Measurements from ENCODE around the gene RPS6KA3. TPM values are rescaled to one million over a fixed set of nuclear protein-coding genes. Genes with fewer than 3 reads are reported as not detected.

RPS6KA3 gene
- total and polyA plus RNA-seq, 2 of the 8 experiments (the other 6 are each of a cell fraction or from before 2014, with no cell fraction given), result 7.1 to 13.0 TPM

- H3K9me3 ChIP-seq (ENCODE audit: insufficient read depth in 2 of 2, low read depth in 1 of 2, low read length in 1 of 2), result no peaks in the 10 kb centered on the region
- H3K23me2 ChIP-seq (ENCODE audit: low read depth, low read length), result no peaks in the 10 kb centered on the region
- no peak overlapping the region for H2BK15ac ChIP-seq (ENCODE audit: low read length)
- no peak overlapping the region for H3K9ac ChIP-seq (replicated peaks in 1 of 4; ENCODE audit: extremely low read depth in 1 of 4, low read depth in 3 of 4, low read length in 3 of 4)
- H4K20me1 ChIP-seq (replicated peaks in 1 of 2; ENCODE audit: control insufficient read depth in 1 of 2, insufficient read depth in 2 of 2, low read length in 2 of 2), result peaks cover 0 to 3% of the 10 kb centered on the region in 2 experiments
- H2BK5ac ChIP-seq (ENCODE audit: low read depth, low read length), result no peak overlapping the region
- no peak overlapping the region for H2AFZ ChIP-seq (ENCODE audit: low read length)
- H3K14ac ChIP-seq (ENCODE audit: insufficient read length), result no peak overlapping the region
- H2BK12ac ChIP-seq (ENCODE audit: low read depth, low read length), result no peak overlapping the region
- no peak overlapping the region for H3K4me2 ChIP-seq (ENCODE audit: insufficient read depth in 1 of 2, low read depth in 2 of 2, low read length in 2 of 2)
- no peak overlapping the region for H4K91ac ChIP-seq (replicated peaks; ENCODE audit: insufficient read length, low read length)
- H3K4me1 ChIP-seq (replicated peaks in 1 of 4; ENCODE audit: control insufficient read depth in 3 of 4, insufficient read depth in 4 of 4, low read length in 3 of 4), result no peaks in the 10 kb centered on the region
- no peaks in the 10 kb centered on the region; a peak in 1 of 4 replicates for H3K79me2 ChIP-seq (ENCODE audit: control insufficient read depth in 1 of 2, insufficient read depth in 2 of 2, low read length in 2 of 2)
- no peaks in the 10 kb centered on the region for H3K79me1 ChIP-seq (ENCODE audit: low read depth, low read length)
- H2BK20ac ChIP-seq (ENCODE audit: low read length), result no peak overlapping the region
- H3K36me3 ChIP-seq (ENCODE audit: control insufficient read depth in 2 of 4, insufficient read depth in 4 of 4, low read length in 3 of 4), result no peaks in the 10 kb centered on the region
- DNase-seq (ENCODE audit: low read depth in 1 of 2, low spot score in 2 of 2), result no peak
- 91% methylated on average over 1 of the region's 1 CpG; no CpG with 5 or more reads in 1 of the 2 experiments for WGBS, 2 experiments (ENCODE audit: extremely low coverage in 1 of 2, insufficient coverage in 1 of 2, insufficient read length in 1 of 2, insufficient replicate concordance in 2 of 2, low coverage in 1 of 2, low lambda C conversion rate in 2 of 2, missing lambda C conversion rate in 1 of 2)
- no peak overlapping the region for H3K23ac ChIP-seq (ENCODE audit: insufficient read length)
- H4K5ac ChIP-seq (ENCODE audit: insufficient read length, low read depth, low read length), result no peak overlapping the region
- H3K27ac ChIP-seq (ENCODE audit: low read depth, low read length), result no peak overlapping the region
- no peak overlapping the region for H3K18ac ChIP-seq (ENCODE audit: extremely low read depth, low read length)
- H4K8ac ChIP-seq (ENCODE audit: extremely low read depth, insufficient read depth, low read length), result no peak overlapping the region
- FAIRE-seq, result no peak
- no peaks in the 10 kb centered on the region for H3K27me3 ChIP-seq (replicated peaks in 1 of 4; ENCODE audit: control insufficient read depth in 3 of 4, extremely low read depth in 1 of 4, insufficient read depth in 3 of 4, low read length in 3 of 4)
- H2AK5ac ChIP-seq (ENCODE audit: low read depth, low read length), result no peak overlapping the region
- H3K56ac ChIP-seq (replicated peaks; ENCODE audit: insufficient read length, low read depth, low read length), result no peak overlapping the region
- H2BK120ac ChIP-seq (replicated peaks; ENCODE audit: low read depth, low read length), result no peak overlapping the region
- ChIA-PET CTCF (ENCODE audit: partially characterized antibody) (interaction anchor here (0.6 to 1.9 kb wide), 7 partner anchors 63 to 803 kb away, joined by 3 to 7 read pairs (median 3); no protein-coding TSS in a partner anchor), POLR2A (ENCODE audit: partially characterized antibody) (interaction anchor here (1.5 kb wide), 1 partner anchor 15 kb away, joined by 4 read pairs; no protein-coding TSS in a partner anchor)
- no peak overlapping the region for H3K4me3 ChIP-seq (ENCODE audit: extremely low read depth in 1 of 4, insufficient read depth in 2 of 4, low read depth in 3 of 4, low read length in 4 of 4)
- H3K4ac ChIP-seq (replicated peaks; ENCODE audit: insufficient read length, low read depth, low read length), result no peak overlapping the region
- no peak for TF ChIP-seq NRF1 (IDR thresholded peaks at IDR 0.05; ENCODE audit: low read depth, low read length)
Observed at GRCh38 chrX:20253232-20253543, 13.5 kb downstream of the RPS6KA3 start.
